GM12874 (cell line): ENCODE data around the gene RAMP1.

Experiments used
- CTCF ChIP-seq: IDR thresholded peaks from 2 replicates; pipeline ENCODE4 v1.5.1; 2011; ENCODE audit warnings: low read depth, mild to moderate bottlenecking, control low read depth, low read length, moderate library complexity; ENCODE audit not compliant: insufficient read depth

Gene RAMP1

DNA sequence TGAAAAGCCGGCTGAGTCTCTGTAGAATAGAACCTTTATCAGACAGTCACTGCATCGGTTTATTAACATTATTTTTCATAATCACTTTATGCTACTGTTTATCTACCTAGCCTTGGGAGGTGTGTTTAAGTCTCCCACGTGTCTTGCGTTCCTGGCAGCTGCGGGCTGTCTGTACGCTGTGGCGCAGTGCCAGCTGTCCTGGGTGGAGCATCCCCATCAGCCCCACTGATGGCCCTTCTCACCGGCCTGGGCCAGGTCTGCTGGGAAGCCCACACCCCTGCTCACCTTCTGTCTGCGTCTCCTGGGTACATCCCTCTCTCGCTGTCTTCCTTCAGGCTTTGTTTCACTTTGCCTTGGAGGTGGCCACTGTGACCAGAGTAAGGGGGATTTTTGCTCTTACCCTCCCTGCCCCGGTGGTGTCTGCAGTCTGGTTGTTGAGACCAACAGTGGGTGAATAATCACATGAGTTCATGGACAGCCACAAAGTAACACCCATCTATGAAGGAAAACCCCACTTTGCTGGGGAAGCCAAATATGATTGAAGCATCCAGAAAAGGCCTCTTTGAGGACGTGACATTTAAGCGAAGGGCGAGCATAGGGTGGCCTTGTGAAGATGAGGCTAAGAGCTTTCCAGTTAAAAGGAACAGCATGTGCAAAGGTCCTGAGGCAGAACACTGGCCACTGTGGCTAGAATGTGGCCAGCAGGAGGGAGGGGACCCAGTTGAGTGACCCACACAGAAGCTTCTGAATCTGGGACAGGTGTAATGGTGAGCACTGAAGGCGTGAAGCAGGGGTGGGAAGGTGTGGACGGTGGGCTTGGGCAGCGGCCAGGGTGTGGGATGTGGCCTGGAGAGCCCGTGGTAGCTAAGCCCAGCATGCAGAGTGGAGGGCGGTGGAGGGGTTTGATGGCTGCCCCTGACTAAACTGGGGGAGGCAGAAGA is 41.7 kb downstream of the RAMP1 start:
- no peak for TF ChIP-seq CTCF

DNA sequence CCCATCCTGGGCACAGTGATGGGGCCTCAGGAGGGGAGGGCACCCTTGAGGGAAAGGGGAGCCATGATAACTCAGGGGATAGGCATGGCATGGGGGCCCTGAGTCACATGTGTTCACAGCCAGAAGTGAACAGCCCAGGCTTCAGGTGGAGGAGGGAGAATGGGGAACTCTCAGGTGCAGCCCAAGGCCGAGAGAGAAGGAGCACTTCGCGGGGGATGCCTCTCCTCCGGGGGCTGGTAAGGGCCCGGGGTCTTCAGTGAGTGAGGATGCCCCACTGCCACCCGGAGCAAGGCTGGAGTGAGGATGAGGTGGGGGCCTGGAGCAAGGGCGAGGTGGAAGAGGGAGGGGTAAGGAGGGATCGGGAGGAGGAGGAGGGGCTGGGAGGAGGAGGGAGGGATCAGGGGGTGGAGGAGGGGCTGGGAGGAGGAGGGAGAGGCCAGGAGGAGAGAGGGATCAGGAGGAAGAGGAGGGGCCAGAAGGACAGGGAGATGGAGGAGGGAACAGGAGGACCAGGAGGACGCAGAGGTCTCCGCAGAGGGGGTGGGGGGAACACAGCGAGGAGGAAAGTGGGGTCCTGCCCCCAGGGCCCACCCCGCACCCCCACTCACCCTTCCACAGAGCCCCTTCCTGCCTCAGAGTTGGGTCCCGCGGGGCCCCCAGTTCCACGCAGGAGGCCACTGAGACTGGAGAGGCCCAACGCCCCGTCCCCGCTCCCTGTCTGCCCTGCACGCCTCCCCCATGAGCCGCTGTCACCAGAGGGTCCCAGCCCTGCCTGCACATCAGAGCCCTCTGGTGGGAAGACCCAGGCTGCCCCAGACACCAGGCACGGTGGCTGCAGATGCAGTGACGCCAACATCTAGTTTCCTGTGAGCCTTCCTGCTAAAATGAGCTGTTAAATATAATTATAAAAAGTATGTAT is 42.8 kb downstream of the RAMP1 start:
- peak; percentile 23; the same call in 1 of the 2 replicates for TF ChIP-seq CTCF

DNA sequence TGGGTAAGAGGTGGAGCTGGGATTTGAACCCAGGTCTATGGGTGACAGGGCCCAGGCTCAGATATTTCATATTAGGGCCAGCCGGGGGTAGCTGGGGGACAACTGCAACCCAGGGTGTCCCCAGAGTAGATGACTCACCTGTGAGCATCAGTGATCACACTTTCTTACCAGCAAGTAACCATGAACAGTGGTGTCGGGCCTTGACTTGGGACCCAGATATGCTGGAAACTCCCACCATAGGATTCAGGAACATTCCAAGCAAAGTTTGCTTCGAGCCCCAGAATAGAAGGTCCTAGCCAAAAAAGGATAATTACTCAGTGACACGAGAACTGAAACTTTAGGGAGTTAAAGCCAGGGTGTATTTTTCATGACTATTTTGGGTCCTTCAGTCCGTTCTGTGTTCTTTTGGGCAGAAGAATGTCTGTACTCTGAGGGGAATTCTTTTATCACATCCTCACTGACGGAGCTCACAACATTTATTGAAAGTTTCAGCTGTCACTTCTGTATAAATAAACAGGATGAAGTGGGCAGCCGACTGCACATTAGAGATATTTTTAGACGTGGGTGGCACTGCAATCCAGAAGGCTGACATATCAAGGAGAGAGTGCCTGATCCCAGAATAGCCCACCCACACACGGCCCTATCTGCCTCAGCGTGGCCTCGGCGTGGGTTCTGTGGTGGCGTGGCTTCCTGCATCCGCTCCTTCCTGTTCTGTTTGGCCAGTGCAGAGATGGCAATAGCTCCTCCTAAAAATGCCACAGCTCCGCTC is 45.6 kb downstream of the RAMP1 start:
- TF ChIP-seq CTCF = no peak

GRCh38 chr2:237907144-237907543 is 47.7 kb downstream of the RAMP1 start:
- no peak for TF ChIP-seq CTCF

- no peak for TF ChIP-seq CTCF
Observed at GRCh38 chr2:237909075-237909695, 49.8 kb downstream of the RAMP1 start.

DNA sequence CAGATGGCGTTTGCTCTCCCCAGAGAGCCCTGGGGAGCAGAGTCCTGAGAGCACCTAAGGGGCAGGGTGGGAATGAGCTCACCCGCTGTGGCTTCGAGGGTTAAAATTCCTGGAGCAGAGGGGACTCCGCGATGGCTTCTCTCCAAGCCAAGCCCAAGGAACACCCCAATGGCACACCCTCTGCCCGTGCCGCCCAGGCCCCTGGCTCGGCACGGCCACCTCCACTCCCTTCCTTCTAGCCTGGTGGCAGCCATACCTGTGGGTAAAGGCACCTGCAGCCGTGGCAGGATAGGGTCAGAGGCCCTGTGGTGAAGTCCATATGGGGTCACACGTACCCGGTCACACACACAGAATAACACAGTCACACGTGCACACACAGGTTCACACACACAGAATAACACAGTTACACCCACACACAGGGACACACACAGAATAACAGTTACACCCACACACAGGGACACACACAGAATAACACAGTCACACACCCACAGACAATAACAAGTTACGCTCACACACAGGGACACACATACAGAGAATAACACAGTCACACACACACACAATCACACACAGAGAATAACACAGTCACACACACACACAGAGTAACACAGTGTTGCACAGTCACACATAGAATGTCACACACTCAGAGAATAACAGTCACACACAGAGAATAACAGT is 50.5 kb downstream of the RAMP1 start:
- TF ChIP-seq CTCF = no peak
